ENCODE data around the gene RNASE7.

DNA sequence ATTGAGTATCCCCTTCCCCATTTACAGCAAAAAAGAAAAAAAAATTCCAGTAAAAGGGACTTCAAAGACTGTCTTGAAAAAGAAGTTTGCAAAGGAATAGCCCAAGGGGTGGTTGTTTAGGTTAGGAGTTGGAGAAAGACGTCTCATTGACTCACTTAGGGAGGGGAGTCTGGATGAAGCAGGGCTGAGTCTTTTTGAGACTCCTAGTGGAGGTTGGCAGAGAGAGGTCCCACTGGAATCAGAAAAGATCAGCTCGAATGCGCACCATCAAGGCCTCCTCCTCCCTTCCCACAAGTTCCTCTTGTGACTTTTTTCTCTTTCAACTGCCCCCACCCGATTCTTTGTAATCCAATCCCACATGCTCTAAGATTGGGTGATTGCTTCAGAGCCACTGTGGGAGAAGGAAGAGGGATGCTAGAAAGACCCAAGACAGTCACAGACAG lies 29.9 kb downstream of the RNASE7 start:
- TF ChIP-seq POLR2A (IDR thresholded peaks at IDR 0.05) (no peak), POLR2AphosphoS5 (IDR thresholded peaks at IDR 0.05) (no peak)
- TF ChIP-seq, protein P1, sequence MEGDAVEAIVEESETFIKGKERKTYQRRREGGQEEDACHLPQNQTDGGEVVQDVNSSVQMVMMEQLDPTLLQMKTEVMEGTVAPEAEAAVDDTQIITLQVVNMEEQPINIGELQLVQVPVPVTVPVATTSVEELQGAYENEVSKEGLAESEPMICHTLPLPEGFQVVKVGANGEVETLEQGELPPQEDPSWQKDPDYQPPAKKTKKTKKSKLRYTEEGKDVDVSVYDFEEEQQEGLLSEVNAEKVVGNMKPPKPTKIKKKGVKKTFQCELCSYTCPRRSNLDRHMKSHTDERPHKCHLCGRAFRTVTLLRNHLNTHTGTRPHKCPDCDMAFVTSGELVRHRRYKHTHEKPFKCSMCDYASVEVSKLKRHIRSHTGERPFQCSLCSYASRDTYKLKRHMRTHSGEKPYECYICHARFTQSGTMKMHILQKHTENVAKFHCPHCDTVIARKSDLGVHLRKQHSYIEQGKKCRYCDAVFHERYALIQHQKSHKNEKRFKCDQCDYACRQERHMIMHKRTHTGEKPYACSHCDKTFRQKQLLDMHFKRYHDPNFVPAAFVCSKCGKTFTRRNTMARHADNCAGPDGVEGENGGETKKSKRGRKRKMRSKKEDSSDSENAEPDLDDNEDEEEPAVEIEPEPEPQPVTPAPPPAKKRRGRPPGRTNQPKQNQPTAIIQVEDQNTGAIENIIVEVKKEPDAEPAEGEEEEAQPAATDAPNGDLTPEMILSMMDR (IDR thresholded peaks at IDR 0.05), result no peak

Data from gastroesophageal sphincter (tissue), 3 donors.